HepG2 (cell line): ENCODE results near the gene PRCP. TPM values are rescaled to one million over a fixed set of nuclear protein-coding genes. Genes with fewer than 3 reads are reported as not detected.

Experiments
- CREB1 ChIP-seq, 2 experiments: fragments of 450-650 bp in 1 of 2; IDR thresholded peaks; 2 replicates each; pipeline ENCODE4 v1.6.1; 2016 to 2017; ENCODE audit warnings: control low read depth in 1 of 2, mild to moderate bottlenecking in 1 of 2, missing compliant biosample characterization in 1 of 2, missing genetic modification characterization in 1 of 2
- KAT8 ChIP-seq: IDR thresholded peaks from 2 replicates; pipeline ENCODE4 v1.6.1; 2016; ENCODE audit warnings: missing genetic modification reagents, missing compliant biosample characterization
- KLF12 ChIP-seq: sonication (generic); formaldehyde crosslinking; IDR thresholded peaks from 2 replicates; pipeline ENCODE4 v1.4.0; 2020; ENCODE audit warnings: missing genetic modification reagents, borderline replicate concordance
- NFYC ChIP-seq: IDR thresholded peaks from 2 replicates; pipeline ENCODE4 v1.6.1; 2016; ENCODE audit warnings: missing genetic modification reagents, missing compliant biosample characterization
- NR3C1 ChIP-seq: sonication (generic); formaldehyde crosslinking; IDR thresholded peaks from 2 replicates; pipeline ENCODE4 v1.4.0; 2020; ENCODE audit warnings: missing genetic modification reagents
- PAWR ChIP-seq: sonication (generic); formaldehyde crosslinking; IDR thresholded peaks from 2 replicates; pipeline ENCODE4 v1.4.0; 2020; ENCODE audit warnings: missing genetic modification reagents, mild to moderate bottlenecking, borderline replicate concordance
- PITX1 ChIP-seq: sonication (generic); formaldehyde crosslinking; IDR thresholded peaks from 2 replicates; pipeline ENCODE4 v1.5.1; 2020; ENCODE audit warnings: mild to moderate bottlenecking, missing genetic modification reagents
- SOX6 ChIP-seq, 2 experiments: fragments of 450-650 bp in 1 of 2; sonication (generic) in 1 of 2; formaldehyde crosslinking in 1 of 2; IDR thresholded peaks; 2 replicates each; pipeline versions ENCODE4 v1.4.0 to v1.6.1; 2017 to 2020; ENCODE audit warnings: antibody characterized with exemption in 1 of 2, mild to moderate bottlenecking in 1 of 2, missing genetic modification reagents in 1 of 2
- SP1 ChIP-seq, 2 experiments: fragments of 450-650 bp in 1 of 2; sonication (generic) in 1 of 2; formaldehyde crosslinking in 1 of 2; IDR thresholded peaks; 2 replicates each; pipeline versions ENCODE4 v1.4.0 to v1.6.1; 2016 to 2020; ENCODE audit warnings: missing genetic modification reagents in 1 of 2
- ZBTB3 ChIP-seq: sonication (generic); formaldehyde crosslinking; IDR thresholded peaks from 2 replicates; pipeline ENCODE4 v1.4.0; 2020; ENCODE audit warnings: low read depth, mild to moderate bottlenecking, moderate library complexity, missing genetic modification reagents, borderline replicate concordance
- ZNF124 ChIP-seq: sonication (generic); formaldehyde crosslinking; IDR thresholded peaks from 2 replicates; pipeline ENCODE4 v1.4.0; 2020; ENCODE audit warnings: missing genetic modification reagents
- ZNF224 ChIP-seq: sonication (generic); formaldehyde crosslinking; IDR thresholded peaks from 2 replicates; pipeline ENCODE4 v1.5.0; 2020; ENCODE audit warnings: mild to moderate bottlenecking, missing genetic modification reagents
- ZSCAN31 ChIP-seq: sonication (generic); formaldehyde crosslinking; IDR thresholded peaks from 2 replicates; pipeline ENCODE4 v1.5.0; 2020; ENCODE audit warnings: low read depth, mild to moderate bottlenecking, missing genetic modification reagents
- polyA plus RNA-seq, 8 experiments: library from polyadenylated mRNA; depleted of rRNA in 3 of 8; stranded (reverse) in 7 of 8; unstranded in 1 of 8; fragments of >200 nt; fragmentation: Illumina TruSeq in 4 of 8; extraction: Trizol in 4 of 8; gene quantifications; 2 replicates each; pipeline versions ENCODE4 v1.2.1 to v1.2.3, GENCODE V29; 2011 to 2016; ENCODE audit warnings: low read depth in 4 of 8, missing spikeins in 1 of 8, mixed read lengths in 1 of 8; ENCODE audit not compliant: insufficient read depth in 1 of 8
- total RNA-seq, 5 experiments: library from RNA; depleted of rRNA; stranded (reverse); fragments of >200 nt; fragmentation: Illumina TruSeq; extraction: Trizol; gene quantifications; 2 replicates each; pipeline ENCODE4 v1.2.3, GENCODE V29; 2016; ENCODE audit warnings: low read depth in 1 of 5
- TF ChIP-seq, protein P1 (sequence below): sonication (generic); formaldehyde crosslinking; IDR thresholded peaks from one replicate; pipeline ENCODE4 v1.5.1; 2020; ENCODE audit warnings: mild to moderate bottlenecking, missing genetic modification reagents; ENCODE audit errors: not compliant biosample characterization
- TF ChIP-seq, protein P2 (sequence below): sonication (generic); formaldehyde crosslinking; IDR thresholded peaks from 2 replicates; pipeline ENCODE4 v1.4.0; 2020; ENCODE audit warnings: missing genetic modification reagents
- TF ChIP-seq, protein P3 (sequence below): sonication (generic); formaldehyde crosslinking; IDR thresholded peaks from 2 replicates; pipeline ENCODE4 v1.9.0; 2021; ENCODE audit warnings: missing genetic modification reagents, borderline replicate concordance

Gene PRCP
- total and polyA plus RNA-seq, 2 of the 13 experiments (the other 11 are each of a cell fraction or from before 2014, with no cell fraction given), result 84.2 to 105 TPM

DNA sequence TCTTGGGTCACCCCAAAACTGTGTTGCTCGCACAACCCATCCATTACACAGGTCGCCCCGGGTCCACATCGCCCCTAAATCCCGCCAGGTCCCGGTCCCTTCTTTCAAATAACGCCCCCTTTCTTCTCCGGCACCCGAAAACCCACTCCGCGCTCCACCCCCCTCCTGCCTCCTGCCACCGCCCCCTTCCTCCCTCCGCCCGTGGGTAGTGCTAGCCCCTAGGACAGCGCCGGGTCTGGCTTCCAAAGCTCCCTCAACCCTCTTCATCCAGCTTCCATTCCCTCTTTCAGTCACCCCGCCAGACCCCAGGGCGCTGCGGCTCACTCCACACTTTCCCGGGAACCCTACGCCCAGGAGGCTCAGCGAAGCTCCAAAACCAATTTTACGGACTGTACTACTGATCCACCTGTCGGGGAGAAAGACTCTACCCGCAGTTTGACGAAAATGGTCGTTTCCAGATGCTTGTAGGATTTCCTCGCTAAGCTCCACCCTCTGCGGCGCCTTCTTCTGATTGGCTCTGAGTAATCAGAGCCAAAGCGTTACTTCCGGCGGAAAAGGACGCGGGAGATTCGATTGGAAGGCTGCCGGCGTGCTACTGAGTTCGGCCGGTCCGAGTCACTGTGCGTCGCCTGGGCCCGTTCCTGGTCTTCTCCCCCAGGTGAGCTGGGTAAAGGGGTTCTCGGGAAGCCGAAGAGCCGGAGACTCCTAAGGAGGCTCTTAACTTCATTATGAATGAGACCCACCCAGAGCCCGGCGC is 1.1 kb upstream of the PRCP start, which contains the start of gene DDIAS (continued):
- TF ChIP-seq, protein P1, sequence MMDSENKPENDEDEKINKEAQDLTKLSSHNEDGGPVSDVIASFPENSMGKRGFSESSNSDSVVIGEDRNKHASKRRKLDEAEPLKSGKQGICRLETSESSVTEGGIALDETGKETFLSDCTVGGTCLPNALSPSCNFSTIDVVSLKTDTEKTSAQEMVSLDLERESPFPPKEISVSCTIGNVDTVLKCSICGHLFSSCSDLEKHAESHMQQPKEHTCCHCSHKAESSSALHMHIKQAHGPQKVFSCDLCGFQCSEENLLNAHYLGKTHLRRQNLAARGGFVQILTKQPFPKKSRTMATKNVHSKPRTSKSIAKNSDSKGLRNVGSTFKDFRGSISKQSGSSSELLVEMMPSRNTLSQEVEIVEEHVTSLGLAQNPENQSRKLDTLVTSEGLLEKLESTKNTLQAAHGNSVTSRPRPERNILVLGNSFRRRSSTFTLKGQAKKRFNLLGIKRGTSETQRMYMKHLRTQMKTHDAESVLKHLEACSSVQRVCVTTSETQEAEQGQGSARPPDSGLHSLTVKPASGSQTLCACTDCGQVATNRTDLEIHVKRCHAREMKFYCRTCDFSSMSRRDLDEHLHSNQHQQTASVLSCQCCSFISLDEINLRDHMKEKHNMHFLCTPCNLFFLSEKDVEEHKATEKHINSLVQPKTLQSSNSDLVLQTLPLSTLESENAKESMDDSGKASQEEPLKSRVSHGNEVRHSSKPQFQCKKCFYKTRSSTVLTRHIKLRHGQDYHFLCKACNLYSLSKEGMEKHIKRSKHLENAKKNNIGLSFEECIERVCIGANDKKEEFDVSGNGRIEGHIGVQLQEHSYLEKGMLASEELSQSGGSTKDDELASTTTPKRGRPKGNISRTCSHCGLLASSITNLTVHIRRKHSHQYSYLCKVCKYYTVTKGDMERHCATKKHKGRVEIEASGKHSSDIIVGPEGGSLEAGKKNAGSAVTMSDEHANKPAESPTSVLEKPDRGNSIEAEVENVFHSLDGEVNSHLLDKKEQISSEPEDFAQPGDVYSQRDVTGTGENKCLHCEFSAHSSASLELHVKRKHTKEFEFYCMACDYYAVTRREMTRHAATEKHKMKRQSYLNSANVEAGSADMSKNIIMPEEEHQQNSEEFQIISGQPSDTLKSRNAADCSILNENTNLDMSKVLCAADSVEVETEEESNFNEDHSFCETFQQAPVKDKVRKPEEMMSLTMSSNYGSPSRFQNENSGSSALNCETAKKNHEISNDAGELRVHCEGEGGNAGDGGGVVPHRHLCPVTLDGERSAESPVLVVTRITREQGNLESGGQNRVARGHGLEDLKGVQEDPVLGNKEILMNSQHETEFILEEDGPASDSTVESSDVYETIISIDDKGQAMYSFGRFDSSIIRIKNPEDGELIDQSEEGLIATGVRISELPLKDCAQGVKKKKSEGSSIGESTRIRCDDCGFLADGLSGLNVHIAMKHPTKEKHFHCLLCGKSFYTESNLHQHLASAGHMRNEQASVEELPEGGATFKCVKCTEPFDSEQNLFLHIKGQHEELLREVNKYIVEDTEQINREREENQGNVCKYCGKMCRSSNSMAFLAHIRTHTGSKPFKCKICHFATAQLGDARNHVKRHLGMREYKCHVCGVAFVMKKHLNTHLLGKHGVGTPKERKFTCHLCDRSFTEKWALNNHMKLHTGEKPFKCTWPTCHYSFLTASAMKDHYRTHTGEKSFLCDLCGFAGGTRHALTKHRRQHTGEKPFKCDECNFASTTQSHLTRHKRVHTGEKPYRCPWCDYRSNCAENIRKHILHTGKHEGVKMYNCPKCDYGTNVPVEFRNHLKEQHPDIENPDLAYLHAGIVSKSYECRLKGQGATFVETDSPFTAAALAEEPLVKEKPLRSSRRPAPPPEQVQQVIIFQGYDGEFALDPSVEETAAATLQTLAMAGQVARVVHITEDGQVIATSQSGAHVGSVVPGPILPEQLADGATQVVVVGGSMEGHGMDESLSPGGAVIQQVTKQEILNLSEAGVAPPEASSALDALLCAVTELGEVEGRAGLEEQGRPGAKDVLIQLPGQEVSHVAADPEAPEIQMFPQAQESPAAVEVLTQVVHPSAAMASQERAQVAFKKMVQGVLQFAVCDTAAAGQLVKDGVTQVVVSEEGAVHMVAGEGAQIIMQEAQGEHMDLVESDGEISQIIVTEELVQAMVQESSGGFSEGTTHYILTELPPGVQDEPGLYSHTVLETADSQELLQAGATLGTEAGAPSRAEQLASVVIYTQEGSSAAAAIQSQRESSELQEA (CRISPR knock-in tag), result peak; percentile 45
- TF ChIP-seq KLF12 (CRISPR knock-in tag), result no peak
- TF ChIP-seq, protein P2, sequence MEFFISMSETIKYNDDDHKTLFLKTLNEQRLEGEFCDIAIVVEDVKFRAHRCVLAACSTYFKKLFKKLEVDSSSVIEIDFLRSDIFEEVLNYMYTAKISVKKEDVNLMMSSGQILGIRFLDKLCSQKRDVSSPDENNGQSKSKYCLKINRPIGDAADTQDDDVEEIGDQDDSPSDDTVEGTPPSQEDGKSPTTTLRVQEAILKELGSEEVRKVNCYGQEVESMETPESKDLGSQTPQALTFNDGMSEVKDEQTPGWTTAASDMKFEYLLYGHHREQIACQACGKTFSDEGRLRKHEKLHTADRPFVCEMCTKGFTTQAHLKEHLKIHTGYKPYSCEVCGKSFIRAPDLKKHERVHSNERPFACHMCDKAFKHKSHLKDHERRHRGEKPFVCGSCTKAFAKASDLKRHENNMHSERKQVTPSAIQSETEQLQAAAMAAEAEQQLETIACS (CRISPR knock-in tag), result no peak
- TF ChIP-seq NFYC (CRISPR knock-in tag), result peak; percentile 86
- TF ChIP-seq ZNF224 (CRISPR knock-in tag), result no peak
- peak; percentile 66 for TF ChIP-seq CREB1 (IDR thresholded peaks at IDR 0.05)
- TF ChIP-seq CREB1 (CRISPR knock-in tag; IDR thresholded peaks at IDR 0.05), result peak; percentile 89
- TF ChIP-seq SP1 (IDR thresholded peaks at IDR 0.05), result no peak
- peak; percentile 42; the same call in 1 of the 2 replicates for TF ChIP-seq SP1 (CRISPR knock-in tag; IDR thresholded peaks at IDR 0.05)
- 0 out of 2 replicates have a peak, but pooled peaks have one; percentile 40 for TF ChIP-seq PITX1 (CRISPR knock-in tag)
- peak; percentile 37; the same call in 1 of the 2 replicates for TF ChIP-seq ZNF124 (CRISPR knock-in tag)
- TF ChIP-seq SOX6 (IDR thresholded peaks at IDR 0.05), result no peak
- no peak for TF ChIP-seq SOX6 (CRISPR knock-in tag; IDR thresholded peaks at IDR 0.05)
- TF ChIP-seq ZBTB3 (CRISPR knock-in tag), result no peak
- TF ChIP-seq PAWR (CRISPR knock-in tag), result no peak
- TF ChIP-seq, protein P3, sequence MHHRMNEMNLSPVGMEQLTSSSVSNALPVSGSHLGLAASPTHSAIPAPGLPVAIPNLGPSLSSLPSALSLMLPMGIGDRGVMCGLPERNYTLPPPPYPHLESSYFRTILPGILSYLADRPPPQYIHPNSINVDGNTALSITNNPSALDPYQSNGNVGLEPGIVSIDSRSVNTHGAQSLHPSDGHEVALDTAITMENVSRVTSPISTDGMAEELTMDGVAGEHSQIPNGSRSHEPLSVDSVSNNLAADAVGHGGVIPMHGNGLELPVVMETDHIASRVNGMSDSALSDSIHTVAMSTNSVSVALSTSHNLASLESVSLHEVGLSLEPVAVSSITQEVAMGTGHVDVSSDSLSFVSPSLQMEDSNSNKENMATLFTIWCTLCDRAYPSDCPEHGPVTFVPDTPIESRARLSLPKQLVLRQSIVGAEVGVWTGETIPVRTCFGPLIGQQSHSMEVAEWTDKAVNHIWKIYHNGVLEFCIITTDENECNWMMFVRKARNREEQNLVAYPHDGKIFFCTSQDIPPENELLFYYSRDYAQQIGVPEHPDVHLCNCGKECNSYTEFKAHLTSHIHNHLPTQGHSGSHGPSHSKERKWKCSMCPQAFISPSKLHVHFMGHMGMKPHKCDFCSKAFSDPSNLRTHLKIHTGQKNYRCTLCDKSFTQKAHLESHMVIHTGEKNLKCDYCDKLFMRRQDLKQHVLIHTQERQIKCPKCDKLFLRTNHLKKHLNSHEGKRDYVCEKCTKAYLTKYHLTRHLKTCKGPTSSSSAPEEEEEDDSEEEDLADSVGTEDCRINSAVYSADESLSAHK (CRISPR knock-in tag), result 0 out of 2 replicates have a peak, but pooled peaks have one; percentile 22
- no peak for TF ChIP-seq NR3C1 (CRISPR knock-in tag)
- peak; percentile 79 for TF ChIP-seq KAT8 (CRISPR knock-in tag)
- TF ChIP-seq ZSCAN31 (CRISPR knock-in tag), result peak; percentile 40; the same call in 1 of the 2 replicates
